ENCODE data around the gene NEDD4L. TPM values are rescaled to one million over a fixed set of nuclear protein-coding genes. Genes with fewer than 3 reads are reported as not detected.

Gene NEDD4L
- total and polyA plus RNA-seq, 4 donors, result 10.2 to 20.3 (median 13.2) TPM

- no peak overlapping the region for H3K9ac ChIP-seq (ENCODE audit: low read depth in 1 of 2, low read length in 2 of 2)
- DNase-seq (ENCODE audit: low spot score), result no peak
- peaks cover 0 to 4% (median 0%) of the 10 kb centered on the region in 4 donors for H3K27me3 ChIP-seq (ENCODE audit: control insufficient read depth in 4 of 4, insufficient read depth in 4 of 4, low read length in 3 of 4)
- H3K27ac ChIP-seq (ENCODE audit: low read depth in 1 of 2, low read length in 2 of 2), result no peak overlapping the region
- no peak overlapping the region for H3K4me3 ChIP-seq (ENCODE audit: low read depth in 1 of 3, low read length in 3 of 3)
- TF ChIP-seq JUND (IDR thresholded peaks at IDR 0.05), result no peak
- TF ChIP-seq YY1 (IDR thresholded peaks at IDR 0.05), result no peak
- TF ChIP-seq FOXA2 (IDR thresholded peaks at IDR 0.05), result no peak
- TF ChIP-seq MAX (IDR thresholded peaks at IDR 0.05), result no peak
- TF ChIP-seq SP1 (IDR thresholded peaks at IDR 0.05), result no peak
- no peak for TF ChIP-seq RAD21 (IDR thresholded peaks at IDR 0.05)
- TF ChIP-seq, protein P1, sequence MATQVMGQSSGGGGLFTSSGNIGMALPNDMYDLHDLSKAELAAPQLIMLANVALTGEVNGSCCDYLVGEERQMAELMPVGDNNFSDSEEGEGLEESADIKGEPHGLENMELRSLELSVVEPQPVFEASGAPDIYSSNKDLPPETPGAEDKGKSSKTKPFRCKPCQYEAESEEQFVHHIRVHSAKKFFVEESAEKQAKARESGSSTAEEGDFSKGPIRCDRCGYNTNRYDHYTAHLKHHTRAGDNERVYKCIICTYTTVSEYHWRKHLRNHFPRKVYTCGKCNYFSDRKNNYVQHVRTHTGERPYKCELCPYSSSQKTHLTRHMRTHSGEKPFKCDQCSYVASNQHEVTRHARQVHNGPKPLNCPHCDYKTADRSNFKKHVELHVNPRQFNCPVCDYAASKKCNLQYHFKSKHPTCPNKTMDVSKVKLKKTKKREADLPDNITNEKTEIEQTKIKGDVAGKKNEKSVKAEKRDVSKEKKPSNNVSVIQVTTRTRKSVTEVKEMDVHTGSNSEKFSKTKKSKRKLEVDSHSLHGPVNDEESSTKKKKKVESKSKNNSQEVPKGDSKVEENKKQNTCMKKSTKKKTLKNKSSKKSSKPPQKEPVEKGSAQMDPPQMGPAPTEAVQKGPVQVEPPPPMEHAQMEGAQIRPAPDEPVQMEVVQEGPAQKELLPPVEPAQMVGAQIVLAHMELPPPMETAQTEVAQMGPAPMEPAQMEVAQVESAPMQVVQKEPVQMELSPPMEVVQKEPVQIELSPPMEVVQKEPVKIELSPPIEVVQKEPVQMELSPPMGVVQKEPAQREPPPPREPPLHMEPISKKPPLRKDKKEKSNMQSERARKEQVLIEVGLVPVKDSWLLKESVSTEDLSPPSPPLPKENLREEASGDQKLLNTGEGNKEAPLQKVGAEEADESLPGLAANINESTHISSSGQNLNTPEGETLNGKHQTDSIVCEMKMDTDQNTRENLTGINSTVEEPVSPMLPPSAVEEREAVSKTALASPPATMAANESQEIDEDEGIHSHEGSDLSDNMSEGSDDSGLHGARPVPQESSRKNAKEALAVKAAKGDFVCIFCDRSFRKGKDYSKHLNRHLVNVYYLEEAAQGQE (IDR thresholded peaks at IDR 0.05), result no peak
- TF ChIP-seq HNF4A (conservative IDR thresholded peaks at IDR 0.05), result no peak
- TF ChIP-seq GABPA (IDR thresholded peaks at IDR 0.05 in 1 of 2, conservative IDR thresholded peaks at IDR 0.05 in 1 of 2), result no peak
- no peak for TF ChIP-seq NR2F2 (IDR thresholded peaks at IDR 0.05)
- TF ChIP-seq, protein P2, sequence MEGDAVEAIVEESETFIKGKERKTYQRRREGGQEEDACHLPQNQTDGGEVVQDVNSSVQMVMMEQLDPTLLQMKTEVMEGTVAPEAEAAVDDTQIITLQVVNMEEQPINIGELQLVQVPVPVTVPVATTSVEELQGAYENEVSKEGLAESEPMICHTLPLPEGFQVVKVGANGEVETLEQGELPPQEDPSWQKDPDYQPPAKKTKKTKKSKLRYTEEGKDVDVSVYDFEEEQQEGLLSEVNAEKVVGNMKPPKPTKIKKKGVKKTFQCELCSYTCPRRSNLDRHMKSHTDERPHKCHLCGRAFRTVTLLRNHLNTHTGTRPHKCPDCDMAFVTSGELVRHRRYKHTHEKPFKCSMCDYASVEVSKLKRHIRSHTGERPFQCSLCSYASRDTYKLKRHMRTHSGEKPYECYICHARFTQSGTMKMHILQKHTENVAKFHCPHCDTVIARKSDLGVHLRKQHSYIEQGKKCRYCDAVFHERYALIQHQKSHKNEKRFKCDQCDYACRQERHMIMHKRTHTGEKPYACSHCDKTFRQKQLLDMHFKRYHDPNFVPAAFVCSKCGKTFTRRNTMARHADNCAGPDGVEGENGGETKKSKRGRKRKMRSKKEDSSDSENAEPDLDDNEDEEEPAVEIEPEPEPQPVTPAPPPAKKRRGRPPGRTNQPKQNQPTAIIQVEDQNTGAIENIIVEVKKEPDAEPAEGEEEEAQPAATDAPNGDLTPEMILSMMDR (IDR thresholded peaks at IDR 0.05; ENCODE audit: low read depth, low read length, missing input control), result no peak
- no peak for TF ChIP-seq ATF3 (IDR thresholded peaks at IDR 0.05)
- TF ChIP-seq HNF4G (IDR thresholded peaks at IDR 0.05), result no peak
- no peak for TF ChIP-seq TAF1 (conservative IDR thresholded peaks at IDR 0.05)
- TF ChIP-seq EGR1 (IDR thresholded peaks at IDR 0.05; ENCODE audit: low read depth in 2 of 2), result no peak
- TF ChIP-seq FOXA1 (IDR thresholded peaks at IDR 0.05), result no peak
- TF ChIP-seq, protein P3, sequence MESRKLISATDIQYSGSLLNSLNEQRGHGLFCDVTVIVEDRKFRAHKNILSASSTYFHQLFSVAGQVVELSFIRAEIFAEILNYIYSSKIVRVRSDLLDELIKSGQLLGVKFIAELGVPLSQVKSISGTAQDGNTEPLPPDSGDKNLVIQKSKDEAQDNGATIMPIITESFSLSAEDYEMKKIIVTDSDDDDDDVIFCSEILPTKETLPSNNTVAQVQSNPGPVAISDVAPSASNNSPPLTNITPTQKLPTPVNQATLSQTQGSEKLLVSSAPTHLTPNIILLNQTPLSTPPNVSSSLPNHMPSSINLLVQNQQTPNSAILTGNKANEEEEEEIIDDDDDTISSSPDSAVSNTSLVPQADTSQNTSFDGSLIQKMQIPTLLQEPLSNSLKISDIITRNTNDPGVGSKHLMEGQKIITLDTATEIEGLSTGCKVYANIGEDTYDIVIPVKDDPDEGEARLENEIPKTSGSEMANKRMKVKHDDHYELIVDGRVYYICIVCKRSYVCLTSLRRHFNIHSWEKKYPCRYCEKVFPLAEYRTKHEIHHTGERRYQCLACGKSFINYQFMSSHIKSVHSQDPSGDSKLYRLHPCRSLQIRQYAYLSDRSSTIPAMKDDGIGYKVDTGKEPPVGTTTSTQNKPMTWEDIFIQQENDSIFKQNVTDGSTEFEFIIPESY (IDR thresholded peaks at IDR 0.05), result no peak
- TF ChIP-seq RXRA (IDR thresholded peaks at IDR 0.05), result no peak
- no peaks in the 10 kb centered on the region for H3K9me3 ChIP-seq (ENCODE audit: control insufficient read depth in 4 of 4, low read length in 3 of 4)
- 94% methylated on average over 3 of the region's 3 CpGs for WGBS
- no peaks in the 10 kb centered on the region for H3K4me1 ChIP-seq (ENCODE audit: control insufficient read depth in 4 of 4, insufficient read depth in 4 of 4, low read length in 3 of 4)
- H3K36me3 ChIP-seq (ENCODE audit: control insufficient read depth in 4 of 4, insufficient read depth in 3 of 4, low read depth in 1 of 4, low read length in 3 of 4), result no peaks in the 10 kb centered on the region
Observed at GRCh38 chr18:58026395-58026794, 17.6 kb upstream of the NEDD4L start.

All from liver (tissue), 9 donors.